ENCODE data around the gene RYK.
"Not testable (repeated sequence)": the region's sequence is repeated elsewhere in the genome, so short reads cannot be mapped to it uniquely, and the experiment has no call there.

RYK gene

GRCh38 chr3:134222835-134223234, 27.8 kb downstream of the RYK start:
- DNase-seq (ENCODE audit: low read depth in 1 of 2, low spot score in 1 of 2): no peak

GRCh38 chr3:134216851-134217250, 33.8 kb downstream of the RYK start:
- no peak for DNase-seq (ENCODE audit: low read depth in 1 of 2, low spot score in 1 of 2)

GRCh38 chr3:134216191-134216764, 34.4 kb downstream of the RYK start:
- DNase-seq (ENCODE audit: low read depth in 1 of 2, low spot score in 1 of 2): no peak

- no peak for DNase-seq (ENCODE audit: low read depth in 1 of 2, low spot score in 1 of 2)
Observed at GRCh38 chr3:134214239-134214638, 36.4 kb downstream of the RYK start.

- DNase-seq (ENCODE audit: low read depth in 1 of 2, low spot score in 1 of 2): peak; percentile 77 to 87
Observed at GRCh38 chr3:134212967-134213665, 37.5 kb downstream of the RYK start.

- DNase-seq (ENCODE audit: low read depth in 1 of 2, low spot score in 1 of 2): no peak
Observed at GRCh38 chr3:134211797-134212196, 38.9 kb downstream of the RYK start.

GRCh38 chr3:134205451-134205850, 45.2 kb downstream of the RYK start:
- DNase-seq (ENCODE audit: low read depth in 1 of 2, low spot score in 1 of 2): no peak

- no peak for DNase-seq (ENCODE audit: low read depth in 1 of 2, low spot score in 1 of 2)
Observed at GRCh38 chr3:134201201-134202130, 49.2 kb downstream of the RYK start.

- DNase-seq (ENCODE audit: low read depth in 1 of 2, low spot score in 1 of 2): not testable (repeated sequence)
Observed at GRCh38 chr3:134199880-134200279, 50.8 kb downstream of the RYK start.

GRCh38 chr3:134199240-134199639, 51.4 kb downstream of the RYK start:
- no peak for DNase-seq (ENCODE audit: low read depth in 1 of 2, low spot score in 1 of 2)

GRCh38 chr3:134198414-134198813, 52.2 kb downstream of the RYK start:
- DNase-seq (ENCODE audit: low read depth in 1 of 2, low spot score in 1 of 2): no peak

- DNase-seq (ENCODE audit: low read depth in 1 of 2, low spot score in 1 of 2): no peak
Observed at GRCh38 chr3:134197681-134198261, 52.9 kb downstream of the RYK start.

- no peak for DNase-seq (ENCODE audit: low read depth in 1 of 2, low spot score in 1 of 2)
Observed at GRCh38 chr3:134194247-134194646, 56.4 kb downstream of the RYK start.

GRCh38 chr3:134190250-134190649, 60.4 kb downstream of the RYK start:
- DNase-seq (ENCODE audit: low read depth in 1 of 2, low spot score in 1 of 2): no peak

GRCh38 chr3:134189849-134190248, 60.8 kb downstream of the RYK start:
- no peak for DNase-seq (ENCODE audit: low read depth in 1 of 2, low spot score in 1 of 2)

GRCh38 chr3:134186391-134186790, 64.3 kb downstream of the RYK start:
- no peak for DNase-seq (ENCODE audit: low read depth in 1 of 2, low spot score in 1 of 2)

GRCh38 chr3:134180761-134181160, 69.9 kb downstream of the RYK start:
- no peak for DNase-seq (ENCODE audit: low read depth in 1 of 2, low spot score in 1 of 2)

- DNase-seq (ENCODE audit: low read depth in 1 of 2, low spot score in 1 of 2): no peak
Observed at GRCh38 chr3:134179508-134179907, 71.2 kb downstream of the RYK start.

- no peak for DNase-seq (ENCODE audit: low read depth in 1 of 2, low spot score in 1 of 2)
Observed at GRCh38 chr3:134163096-134163495, 87.6 kb downstream of the RYK start.

- no peak for DNase-seq (ENCODE audit: low read depth in 1 of 2, low spot score in 1 of 2)
Observed at GRCh38 chr3:134161898-134162615, 88.6 kb downstream of the RYK start.

GRCh38 chr3:134155446-134155845, 95.2 kb downstream of the RYK start:
- DNase-seq (ENCODE audit: low read depth in 1 of 2, low spot score in 1 of 2): no peak
